ENCODE measurements around the gene POLDIP2. TPM values are rescaled to one million over a fixed set of nuclear protein-coding genes. Genes with fewer than 3 reads are reported as not detected.

The POLDIP2 gene
- total and polyA plus RNA-seq, 9 of the 15 experiments (the other 6 are each of a cell fraction or from before 2014, with no cell fraction given) = 22.0 to 137 (median 104) TPM

DNA sequence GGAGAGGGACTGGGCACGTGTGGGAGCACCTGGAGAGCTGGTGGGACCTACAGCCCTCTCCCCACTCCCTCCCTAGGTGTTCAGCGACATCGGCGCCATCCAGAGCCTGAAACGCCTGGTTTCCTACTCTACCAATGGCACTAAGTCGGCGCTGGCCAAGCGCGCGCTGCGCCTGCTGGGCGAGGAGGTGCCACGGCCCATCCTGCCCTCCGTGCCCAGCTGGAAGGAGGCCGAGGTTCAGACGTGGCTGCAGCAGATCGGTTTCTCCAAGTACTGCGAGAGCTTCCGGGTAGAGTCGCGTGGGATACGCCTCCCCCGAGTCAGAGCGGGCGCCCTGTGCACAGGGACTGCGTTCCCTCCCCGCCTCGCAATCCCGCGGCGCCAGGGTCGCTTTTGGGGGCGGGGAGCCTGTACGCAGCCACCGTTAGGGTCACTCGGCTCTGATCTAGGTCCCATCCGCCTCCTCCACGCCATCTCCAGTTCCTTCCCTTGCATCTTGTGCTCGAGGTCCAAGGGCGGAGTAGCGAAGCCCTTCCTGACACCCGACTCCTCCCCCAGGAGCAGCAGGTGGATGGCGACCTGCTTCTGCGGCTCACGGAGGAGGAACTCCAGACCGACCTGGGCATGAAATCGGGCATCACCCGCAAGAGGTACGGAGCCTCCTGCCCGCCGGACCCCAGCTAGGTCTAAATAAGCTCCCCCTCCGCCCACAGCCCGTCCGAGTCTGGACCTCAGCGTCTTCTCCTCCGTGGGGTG lies 27.1 kb upstream of the POLDIP2 start (continued):
- TF ChIP-seq CREM (IDR thresholded peaks at IDR 0.05; ENCODE audit: low read depth) (peak; percentile 72), TARDBP (IDR thresholded peaks at IDR 0.05) (no peak), CHD2 (IDR thresholded peaks at IDR 0.05; ENCODE audit: low read depth, low read length) (peak; percentile 19; the same call in 1 of the 2 replicates), FOXK1 (CRISPR knock-in tag; IDR thresholded peaks at IDR 0.05; ENCODE audit: borderline replicate concordance) (no peak), GATAD2A (IDR thresholded peaks at IDR 0.05) (no peak), RBM34 (IDR thresholded peaks at IDR 0.05; ENCODE audit: borderline replicate concordance, insufficient read depth, low read length) (no peak), MAZ (CRISPR knock-in tag; conservative IDR thresholded peaks at IDR 0.05 in 1 of 2, IDR thresholded peaks at IDR 0.05 in 1 of 2) (peak in 1 of 2 experiments; percentile 19; a peak in 1 of 4 replicates), NRF1 (conservative IDR thresholded peaks at IDR 0.05 in 1 of 2, IDR thresholded peaks at IDR 0.05 in 1 of 2) (peak in 1 of 2 experiments; percentile 24; a peak in 1 of 4 replicates), RBBP5 (IDR thresholded peaks at IDR 0.05; ENCODE audit: borderline replicate concordance, insufficient read depth, low read length, poor library complexity, severe bottlenecking) (peak; percentile 38), SRSF7 (optimal IDR thresholded peaks at IDR 0.05; ENCODE audit: low read depth, low read length) (no peak)
- TF ChIP-seq, protein P1, sequence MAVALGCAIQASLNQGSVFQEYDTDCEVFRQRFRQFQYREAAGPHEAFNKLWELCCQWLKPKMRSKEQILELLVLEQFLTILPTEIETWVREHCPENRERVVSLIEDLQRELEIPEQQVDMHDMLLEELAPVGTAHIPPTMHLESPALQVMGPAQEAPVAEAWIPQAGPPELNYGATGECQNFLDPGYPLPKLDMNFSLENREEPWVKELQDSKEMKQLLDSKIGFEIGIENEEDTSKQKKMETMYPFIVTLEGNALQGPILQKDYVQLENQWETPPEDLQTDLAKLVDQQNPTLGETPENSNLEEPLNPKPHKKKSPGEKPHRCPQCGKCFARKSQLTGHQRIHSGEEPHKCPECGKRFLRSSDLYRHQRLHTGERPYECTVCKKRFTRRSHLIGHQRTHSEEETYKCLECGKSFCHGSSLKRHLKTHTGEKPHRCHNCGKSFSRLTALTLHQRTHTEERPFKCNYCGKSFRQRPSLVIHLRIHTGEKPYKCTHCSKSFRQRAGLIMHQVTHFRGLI (CRISPR knock-in tag; IDR thresholded peaks at IDR 0.05) = no peak
- TF ChIP-seq, protein P2, sequence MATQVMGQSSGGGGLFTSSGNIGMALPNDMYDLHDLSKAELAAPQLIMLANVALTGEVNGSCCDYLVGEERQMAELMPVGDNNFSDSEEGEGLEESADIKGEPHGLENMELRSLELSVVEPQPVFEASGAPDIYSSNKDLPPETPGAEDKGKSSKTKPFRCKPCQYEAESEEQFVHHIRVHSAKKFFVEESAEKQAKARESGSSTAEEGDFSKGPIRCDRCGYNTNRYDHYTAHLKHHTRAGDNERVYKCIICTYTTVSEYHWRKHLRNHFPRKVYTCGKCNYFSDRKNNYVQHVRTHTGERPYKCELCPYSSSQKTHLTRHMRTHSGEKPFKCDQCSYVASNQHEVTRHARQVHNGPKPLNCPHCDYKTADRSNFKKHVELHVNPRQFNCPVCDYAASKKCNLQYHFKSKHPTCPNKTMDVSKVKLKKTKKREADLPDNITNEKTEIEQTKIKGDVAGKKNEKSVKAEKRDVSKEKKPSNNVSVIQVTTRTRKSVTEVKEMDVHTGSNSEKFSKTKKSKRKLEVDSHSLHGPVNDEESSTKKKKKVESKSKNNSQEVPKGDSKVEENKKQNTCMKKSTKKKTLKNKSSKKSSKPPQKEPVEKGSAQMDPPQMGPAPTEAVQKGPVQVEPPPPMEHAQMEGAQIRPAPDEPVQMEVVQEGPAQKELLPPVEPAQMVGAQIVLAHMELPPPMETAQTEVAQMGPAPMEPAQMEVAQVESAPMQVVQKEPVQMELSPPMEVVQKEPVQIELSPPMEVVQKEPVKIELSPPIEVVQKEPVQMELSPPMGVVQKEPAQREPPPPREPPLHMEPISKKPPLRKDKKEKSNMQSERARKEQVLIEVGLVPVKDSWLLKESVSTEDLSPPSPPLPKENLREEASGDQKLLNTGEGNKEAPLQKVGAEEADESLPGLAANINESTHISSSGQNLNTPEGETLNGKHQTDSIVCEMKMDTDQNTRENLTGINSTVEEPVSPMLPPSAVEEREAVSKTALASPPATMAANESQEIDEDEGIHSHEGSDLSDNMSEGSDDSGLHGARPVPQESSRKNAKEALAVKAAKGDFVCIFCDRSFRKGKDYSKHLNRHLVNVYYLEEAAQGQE (IDR thresholded peaks at IDR 0.05; ENCODE audit: borderline replicate concordance) = 0 out of 2 replicates have a peak, but pooled peaks have one; percentile 20
- TF ChIP-seq, protein P2 (CRISPR knock-in tag; IDR thresholded peaks at IDR 0.05; ENCODE audit: low read depth) = no peak
- TF ChIP-seq, protein P3, sequence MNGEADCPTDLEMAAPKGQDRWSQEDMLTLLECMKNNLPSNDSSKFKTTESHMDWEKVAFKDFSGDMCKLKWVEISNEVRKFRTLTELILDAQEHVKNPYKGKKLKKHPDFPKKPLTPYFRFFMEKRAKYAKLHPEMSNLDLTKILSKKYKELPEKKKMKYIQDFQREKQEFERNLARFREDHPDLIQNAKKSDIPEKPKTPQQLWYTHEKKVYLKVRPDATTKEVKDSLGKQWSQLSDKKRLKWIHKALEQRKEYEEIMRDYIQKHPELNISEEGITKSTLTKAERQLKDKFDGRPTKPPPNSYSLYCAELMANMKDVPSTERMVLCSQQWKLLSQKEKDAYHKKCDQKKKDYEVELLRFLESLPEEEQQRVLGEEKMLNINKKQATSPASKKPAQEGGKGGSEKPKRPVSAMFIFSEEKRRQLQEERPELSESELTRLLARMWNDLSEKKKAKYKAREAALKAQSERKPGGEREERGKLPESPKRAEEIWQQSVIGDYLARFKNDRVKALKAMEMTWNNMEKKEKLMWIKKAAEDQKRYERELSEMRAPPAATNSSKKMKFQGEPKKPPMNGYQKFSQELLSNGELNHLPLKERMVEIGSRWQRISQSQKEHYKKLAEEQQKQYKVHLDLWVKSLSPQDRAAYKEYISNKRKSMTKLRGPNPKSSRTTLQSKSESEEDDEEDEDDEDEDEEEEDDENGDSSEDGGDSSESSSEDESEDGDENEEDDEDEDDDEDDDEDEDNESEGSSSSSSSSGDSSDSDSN (IDR thresholded peaks at IDR 0.05; ENCODE audit: borderline replicate concordance in 1 of 2, low read depth in 2 of 2, low read length in 2 of 2) = no peak

All from K562 (cell line).